CMK (cell line): ENCODE results near the gene SLC1A7.

Source experiments
- DNase-seq: peaks from one replicate; pipeline ENCODE4 v3.0.0-alpha.2; 2010; ENCODE audit warnings: low read depth

Gene SLC1A7

GRCh38 chr1:53075761-53076163 lies 66.7 kb downstream of the SLC1A7 start:
- no peak for DNase-seq

- DNase-seq: no peak
These were observed 67.2 kb downstream of the SLC1A7 start for GRCh38 chr1:53075206-53075605.

- DNase-seq: no peak
These were observed 67.9 kb downstream of the SLC1A7 start for GRCh38 chr1:53074313-53075154.

DNA sequence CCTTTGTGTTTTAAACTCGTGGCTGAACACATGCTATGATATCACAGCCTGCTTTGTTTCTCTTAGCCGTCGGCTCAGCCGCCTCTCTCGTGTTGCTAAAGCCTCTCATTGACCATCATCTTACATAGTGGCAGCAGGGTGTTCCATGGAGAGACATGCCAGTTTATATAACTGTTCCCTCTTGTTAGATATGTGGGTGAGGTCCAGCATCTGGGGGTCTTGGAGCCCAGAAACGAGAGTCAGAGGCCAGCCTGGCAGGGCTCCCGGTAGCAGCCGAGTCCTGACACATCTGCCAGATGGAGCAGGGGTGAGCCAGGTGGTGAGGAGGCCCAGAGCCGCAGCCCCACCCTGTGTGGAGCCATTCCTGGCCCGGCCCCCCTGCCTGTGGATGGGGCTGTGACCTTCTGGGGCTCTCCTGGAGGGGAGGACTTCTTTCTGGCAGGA lies 68.5 kb downstream of the SLC1A7 start:
- no peak for DNase-seq

DNA sequence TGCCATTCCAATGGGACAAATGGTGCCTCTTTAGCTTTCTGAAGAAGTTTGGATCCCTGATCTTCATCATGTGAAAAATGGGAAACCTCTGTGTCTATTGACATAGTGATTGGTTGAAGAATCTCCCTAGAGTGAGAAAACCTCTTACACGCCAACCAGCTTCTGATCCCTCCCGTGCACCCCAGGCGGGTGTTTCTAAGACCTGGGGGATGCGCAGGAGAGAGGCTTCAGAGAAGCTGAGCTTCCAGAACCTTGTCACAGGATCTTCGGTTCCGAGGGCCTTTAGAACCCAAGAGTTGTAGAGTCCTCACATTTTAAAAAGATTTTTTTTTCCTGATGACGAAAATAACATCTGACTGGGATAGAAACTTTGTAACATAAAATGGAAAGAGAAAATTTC lies 69.2 kb downstream of the SLC1A7 start:
- DNase-seq: no peak

GRCh38 chr1:53071915-53072314 lies 70.5 kb downstream of the SLC1A7 start:
- no peak for DNase-seq

DNA sequence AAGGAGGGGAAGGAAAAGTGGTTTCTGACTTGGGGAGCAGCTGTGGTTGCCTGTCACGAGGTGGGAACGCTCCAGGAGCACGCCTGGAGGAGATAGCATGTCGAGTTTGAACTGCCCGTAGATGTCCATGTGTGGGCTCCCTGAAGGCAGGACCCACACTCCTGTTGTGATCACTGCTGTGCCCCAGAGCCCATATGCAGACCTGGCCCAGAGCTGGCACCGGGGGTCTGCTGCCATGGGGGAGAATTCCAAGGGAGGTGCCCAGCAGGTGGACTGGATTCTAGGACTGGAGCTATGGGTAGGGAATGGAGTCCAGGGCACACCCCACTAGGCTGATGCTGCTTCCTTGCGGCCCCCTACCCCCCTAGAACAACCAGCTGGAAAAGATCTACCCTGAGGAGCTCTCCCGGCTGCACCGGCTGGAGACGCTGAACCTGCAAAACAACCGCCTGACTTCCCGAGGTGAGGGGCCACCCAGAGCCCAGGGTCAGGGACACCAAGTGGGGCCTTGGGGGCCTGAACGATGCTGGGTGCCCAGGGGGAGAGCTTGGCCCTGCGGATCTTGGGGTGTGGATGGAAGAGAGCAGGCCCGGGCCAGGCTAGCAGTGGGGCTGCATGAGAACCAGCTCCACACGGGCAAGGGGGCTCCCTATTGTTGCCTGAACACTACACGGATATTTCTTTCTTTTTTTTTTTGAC lies 71.1 kb downstream of the SLC1A7 start:
- no peak for DNase-seq

- no peak for DNase-seq
These were observed 71.8 kb downstream of the SLC1A7 start for GRCh38 chr1:53070621-53071020.

DNA sequence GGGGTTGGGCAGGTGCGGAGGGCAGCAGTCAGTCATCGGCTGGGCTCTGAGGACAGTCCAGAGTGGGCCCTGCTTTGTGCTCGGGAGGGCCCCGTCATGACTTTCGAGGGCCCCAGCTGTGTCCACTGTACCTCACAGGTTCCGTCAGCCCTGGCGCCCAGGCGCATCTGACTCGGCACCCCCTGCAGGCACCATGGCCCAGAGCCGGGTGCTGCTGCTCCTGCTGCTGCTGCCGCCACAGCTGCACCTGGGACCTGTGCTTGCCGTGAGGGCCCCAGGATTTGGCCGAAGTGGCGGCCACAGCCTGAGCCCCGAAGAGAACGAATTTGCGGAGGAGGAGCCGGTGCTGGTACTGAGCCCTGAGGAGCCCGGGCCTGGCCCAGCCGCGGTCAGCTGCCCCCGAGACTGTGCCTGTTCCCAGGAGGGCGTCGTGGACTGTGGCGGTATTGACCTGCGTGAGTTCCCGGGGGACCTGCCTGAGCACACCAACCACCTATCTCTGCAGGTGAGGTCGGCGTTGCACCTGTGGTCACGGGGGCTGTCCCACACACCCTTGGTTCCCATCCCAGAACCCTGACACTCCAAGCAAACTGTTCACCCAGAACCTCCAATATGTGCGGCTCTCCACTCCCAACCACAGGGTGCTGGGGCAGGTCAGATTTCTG lies 72.6 kb downstream of the SLC1A7 start:
- DNase-seq: no peak

GRCh38 chr1:53069265-53069662 lies 73.2 kb downstream of the SLC1A7 start:
- no peak for DNase-seq

DNA sequence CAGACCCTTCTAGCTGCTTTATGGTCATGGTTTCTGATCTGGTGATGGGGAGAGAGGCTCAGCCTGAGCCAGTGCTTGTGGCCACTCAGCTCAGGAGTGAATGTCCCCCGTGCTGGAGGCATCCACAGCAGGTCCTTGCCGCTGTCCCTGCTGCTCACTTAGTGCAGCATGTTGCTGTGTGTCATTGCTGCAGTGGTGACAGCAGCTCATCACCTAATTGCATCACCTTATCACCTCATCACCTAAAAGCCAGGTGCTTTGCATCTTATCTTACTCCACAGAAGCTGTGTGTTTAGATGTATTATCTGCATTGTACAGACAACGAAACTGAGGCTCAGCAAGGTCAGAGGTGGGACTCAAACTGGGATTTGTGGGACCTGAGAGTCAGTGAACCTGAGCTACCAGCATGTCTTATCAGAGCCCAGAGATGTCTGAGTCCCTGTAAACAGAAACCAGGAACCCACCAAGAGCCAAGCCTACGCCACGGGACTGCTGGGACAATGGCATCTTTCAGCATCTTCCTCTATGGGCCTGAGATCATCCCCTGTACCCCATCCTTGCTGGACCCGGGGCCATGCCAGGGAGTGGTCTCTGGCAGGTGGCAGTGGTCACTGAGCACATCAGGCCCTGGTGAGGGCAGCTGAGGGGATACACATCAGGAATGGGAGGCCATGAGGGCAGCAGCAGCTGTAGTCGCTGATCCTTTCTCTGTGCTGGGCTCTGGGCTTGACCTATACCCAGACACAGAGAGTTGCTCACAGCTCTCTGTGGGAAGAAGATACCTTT lies 73.9 kb downstream of the SLC1A7 start:
- no peak for DNase-seq

DNA sequence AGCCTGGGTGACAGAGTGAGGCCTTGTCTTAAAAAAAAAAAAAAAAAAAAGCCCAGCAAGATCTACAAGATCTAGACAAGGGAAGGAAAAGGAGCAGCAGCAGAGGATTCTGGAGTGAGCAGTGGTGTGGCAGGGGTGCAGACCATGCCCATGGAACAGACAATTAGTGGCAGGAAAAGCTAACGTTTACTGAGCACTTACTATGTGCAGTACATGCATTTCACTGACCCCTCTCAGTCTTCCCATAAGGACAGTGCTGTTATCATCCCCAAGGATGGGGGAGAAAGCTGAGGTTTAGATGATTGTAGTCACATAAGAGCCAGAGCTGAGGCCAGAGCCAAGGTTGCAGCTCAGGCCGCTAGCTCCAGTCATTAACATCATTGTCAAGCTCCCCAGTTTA lies 74.6 kb downstream of the SLC1A7 start:
- DNase-seq: no peak

- no peak for DNase-seq
These were observed 75.3 kb downstream of the SLC1A7 start for GRCh38 chr1:53066891-53067738.

DNA sequence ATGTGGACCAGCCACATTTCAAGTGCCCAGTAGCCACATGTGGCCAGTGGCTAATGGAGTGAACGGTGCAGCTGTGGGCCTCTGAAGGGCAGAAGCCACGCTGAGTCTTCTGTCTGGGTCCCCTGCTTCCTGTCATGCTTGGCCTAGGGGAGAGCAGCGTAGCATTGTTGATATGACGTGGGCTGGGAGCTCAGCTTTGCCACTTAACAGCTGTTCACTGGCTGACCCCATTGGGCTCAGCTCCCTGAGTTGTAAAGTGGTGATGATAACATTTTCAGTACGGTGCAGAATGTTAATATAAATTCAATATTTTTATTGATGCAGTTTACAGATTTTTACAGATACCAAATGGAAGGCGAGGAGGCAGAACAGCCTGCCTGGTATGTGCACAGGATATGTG lies 76.0 kb downstream of the SLC1A7 start:
- DNase-seq: no peak

- DNase-seq: no peak
These were observed 77.0 kb downstream of the SLC1A7 start for GRCh38 chr1:53065391-53065790.

DNA sequence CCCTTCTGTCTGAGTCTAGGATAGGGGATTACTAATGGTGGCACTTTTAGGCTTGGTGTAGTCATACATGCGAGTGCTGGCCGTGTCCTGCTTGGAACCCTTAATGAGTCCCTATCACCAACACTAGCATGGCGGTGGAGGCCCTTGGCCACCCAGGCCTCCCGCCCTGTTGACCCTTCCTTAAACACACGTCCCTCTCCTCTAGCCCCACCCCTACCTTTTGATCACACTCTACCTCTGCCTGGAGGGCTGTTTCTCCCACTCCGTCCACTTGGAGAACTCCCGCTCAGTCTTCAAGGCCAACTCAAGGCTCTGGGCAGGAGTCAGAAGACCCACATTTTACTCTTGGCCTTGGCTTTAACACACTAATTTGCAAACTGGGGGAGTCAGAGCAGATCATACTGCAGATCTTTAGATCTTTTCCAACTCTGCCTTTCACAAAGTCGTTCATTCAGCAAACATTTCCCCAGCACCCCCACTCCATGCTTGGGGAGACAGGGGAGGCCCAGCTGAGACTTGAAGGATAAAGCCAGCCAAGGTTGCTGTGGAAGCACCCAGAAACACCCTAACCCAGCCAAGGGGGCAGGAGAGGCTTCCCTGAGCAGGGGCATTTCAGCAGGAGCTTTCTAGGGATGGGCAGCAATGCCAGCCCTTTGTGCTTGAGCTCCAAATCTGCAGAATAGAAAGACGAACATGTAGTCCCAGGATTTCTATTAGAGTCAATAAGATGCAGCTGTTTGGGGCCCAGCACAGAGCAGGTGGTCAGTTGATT lies 78.5 kb downstream of the SLC1A7 start:
- no peak for DNase-seq

GRCh38 chr1:53062708-53063591 lies 79.5 kb downstream of the SLC1A7 start:
- DNase-seq: no peak

GRCh38 chr1:53061859-53062707 lies 80.4 kb downstream of the SLC1A7 start, which contains the start of gene PODN:
Gene PODN (plus strand): TSS chr1:53062213. CDS start chr1:53069856, 7,643 bp downstream.
- no peak for DNase-seq
